ENCODE results near the gene LANCL2.
A peak's percentile ranks its signal among the peaks of the same experiment; 100 is the strongest.
"Not testable (repeated sequence)": the region's sequence is repeated elsewhere in the genome, so short reads cannot be mapped to it uniquely, and the experiment has no call there.

Gene LANCL2

GRCh38 chr7:55409482-55410225 lies 44.5 kb downstream of the LANCL2 start:
- no peak for FAIRE-seq

DNA sequence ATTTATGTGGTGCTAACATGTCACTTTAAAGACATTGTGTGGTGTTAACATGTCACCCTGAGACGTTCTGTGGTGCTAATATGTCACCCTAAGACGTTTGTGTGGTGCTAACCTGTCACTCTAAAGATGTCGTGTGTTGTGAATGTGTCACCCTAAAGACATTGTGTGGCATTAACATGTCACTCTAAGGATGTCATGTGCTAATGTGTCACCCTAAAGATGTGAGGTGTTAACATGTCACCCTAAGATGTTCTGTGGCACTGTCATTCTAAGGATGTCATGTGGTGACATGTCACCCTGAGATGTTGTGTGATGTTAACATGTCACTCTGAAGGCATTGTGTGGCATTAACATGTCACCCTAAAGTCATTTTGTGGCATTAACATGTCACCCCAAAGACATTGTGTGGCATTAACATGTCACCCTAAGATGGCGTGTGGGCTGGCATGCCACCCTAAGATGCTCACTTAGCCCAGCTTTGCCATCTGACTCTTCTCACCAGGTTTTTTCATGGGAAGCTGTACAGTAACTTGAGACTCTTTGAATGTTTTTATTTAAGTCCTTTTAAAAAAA lies 45.6 kb downstream of the LANCL2 start:
- no peak for FAIRE-seq

DNA sequence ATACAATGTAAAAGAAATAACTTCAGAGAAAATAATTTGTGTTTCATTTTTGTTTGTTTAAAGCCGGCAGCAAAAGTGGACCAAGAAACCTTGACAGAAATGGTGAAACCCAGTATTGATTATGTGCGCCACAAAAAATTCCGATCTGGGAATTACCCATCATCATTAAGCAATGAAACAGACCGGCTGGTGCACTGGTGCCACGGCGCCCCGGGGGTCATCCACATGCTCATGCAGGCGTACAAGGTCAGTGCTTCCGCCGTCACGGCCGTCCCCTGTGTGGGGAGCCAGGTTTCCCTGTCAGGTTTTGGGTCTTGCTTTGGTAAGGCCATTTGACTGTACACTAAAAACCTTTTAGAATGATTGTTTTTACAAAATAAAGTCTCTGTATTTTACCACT lies 46.7 kb downstream of the LANCL2 start:
- FAIRE-seq: no peak

- no peak for FAIRE-seq
Observed at GRCh38 chr7:55413442-55413841, 48.3 kb downstream of the LANCL2 start.

DNA sequence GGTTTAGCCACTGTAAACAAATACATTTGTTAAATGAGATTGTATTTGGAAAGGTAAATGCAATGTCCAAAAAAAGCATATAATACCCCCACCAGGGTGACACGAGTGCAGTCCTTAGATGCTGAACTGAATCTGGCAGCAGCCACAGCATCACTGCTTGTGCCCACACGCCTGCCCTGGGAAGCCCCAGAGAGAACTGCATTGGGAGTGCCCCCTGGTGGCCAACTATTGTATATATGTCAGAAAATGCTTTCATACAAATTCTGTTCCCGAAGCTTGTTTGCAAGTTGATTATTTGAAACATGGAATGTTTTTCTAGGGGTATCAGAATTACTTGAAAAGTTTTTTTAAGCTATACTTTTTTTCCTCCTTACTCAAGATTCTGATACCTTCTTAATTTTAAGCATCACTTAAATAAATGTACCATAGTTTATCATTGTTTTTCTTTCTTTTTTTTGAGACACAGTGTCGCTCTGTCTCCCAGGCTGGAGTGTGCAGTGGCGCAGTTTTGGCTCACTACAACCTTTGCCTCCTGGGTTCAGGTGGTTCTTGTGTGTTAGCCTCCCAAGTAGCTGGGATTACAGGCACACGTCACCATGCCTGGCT lies 50.1 kb downstream of the LANCL2 start:
- peak; percentile 94 for FAIRE-seq

GRCh38 chr7:55417456-55417855 lies 52.3 kb downstream of the LANCL2 start:
- not testable (repeated sequence) for FAIRE-seq

DNA sequence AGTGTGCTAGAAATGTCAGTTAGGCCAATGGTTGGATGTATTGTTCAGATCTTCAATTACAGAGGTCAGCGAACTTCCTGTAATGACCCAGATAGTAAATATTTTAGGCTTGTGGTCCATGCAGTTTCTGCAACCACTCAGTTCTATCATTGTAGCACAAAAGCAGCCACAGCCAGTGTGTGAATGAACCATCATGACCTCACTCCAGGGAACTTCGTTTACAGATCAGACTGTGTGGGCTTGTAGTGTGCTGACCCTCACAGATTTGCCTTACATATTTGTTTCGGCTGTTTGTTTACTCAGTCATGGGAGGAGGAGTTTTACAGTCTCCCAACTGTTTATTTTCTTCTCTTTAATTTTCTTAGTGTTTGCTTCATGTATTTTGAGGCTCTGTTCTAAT lies 55.4 kb downstream of the LANCL2 start:
- FAIRE-seq: no peak

DNA sequence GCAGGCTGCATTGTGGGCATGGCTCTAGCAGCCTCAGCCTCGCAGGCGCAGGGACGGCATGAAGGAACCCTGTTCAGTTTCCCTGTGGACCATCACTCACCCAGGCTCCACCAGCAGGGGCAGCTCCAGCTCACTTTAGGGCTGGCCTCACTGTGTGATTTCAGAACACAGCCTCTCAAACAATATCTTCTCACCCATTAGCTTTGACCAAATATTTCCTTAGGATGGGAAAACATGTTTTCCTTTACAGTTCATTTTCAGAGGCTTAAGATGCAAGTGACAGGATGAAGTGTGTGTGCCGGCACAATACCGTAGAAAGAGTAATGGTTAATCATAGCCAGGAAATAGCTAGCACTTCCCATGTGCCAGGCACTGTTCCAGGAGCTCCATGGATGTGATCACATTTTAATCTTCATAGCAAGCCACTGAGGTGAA lies 58.2 kb downstream of the LANCL2 start:
- no peak for FAIRE-seq

DNA sequence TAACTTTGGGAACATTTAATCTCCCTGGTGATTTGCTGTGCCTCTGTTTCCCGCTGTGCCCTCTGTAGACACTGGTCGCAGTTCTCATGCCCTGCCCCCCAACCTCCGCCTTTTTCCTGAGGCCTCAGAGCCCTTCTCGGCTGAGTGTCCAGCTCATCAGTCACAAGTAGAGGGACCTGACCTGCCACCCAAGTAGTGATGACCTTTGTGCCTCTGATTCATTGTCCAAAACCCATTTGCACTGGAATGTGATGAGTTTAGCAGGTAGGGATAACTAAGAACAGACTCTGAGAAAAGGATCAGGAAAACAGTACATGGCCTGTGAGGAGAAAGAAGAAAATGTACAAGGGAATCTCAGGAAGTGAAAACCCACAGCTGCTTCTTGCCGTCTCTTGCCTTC lies 58.8 kb downstream of the LANCL2 start:
- FAIRE-seq: no peak

DNA sequence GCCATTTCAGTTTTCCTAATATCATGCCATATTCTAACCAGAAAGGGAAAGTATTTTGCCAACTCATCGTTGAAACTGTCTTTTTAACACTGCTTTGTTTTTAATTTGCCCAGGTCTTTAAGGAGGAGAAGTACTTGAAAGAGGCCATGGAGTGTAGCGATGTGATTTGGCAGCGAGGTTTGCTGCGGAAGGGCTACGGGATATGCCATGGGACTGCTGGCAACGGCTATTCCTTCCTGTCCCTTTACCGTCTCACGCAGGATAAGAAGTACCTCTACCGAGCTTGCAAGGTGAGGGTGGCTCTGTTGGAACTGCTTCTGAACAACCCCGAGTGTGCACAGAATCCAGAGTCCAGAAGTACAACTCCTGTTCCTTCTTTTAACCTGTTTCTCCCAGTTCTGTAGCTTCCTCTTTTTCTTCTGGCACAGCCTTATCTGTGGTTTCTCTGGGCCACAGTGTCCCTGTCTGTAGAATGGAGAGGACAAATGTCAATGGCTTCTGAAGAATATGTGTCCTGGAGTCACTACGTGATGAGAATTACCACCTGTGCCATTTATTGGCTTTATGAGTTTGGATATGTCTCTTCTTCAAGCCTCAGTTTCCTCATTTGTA lies 60.1 kb downstream of the LANCL2 start:
- FAIRE-seq: no peak

DNA sequence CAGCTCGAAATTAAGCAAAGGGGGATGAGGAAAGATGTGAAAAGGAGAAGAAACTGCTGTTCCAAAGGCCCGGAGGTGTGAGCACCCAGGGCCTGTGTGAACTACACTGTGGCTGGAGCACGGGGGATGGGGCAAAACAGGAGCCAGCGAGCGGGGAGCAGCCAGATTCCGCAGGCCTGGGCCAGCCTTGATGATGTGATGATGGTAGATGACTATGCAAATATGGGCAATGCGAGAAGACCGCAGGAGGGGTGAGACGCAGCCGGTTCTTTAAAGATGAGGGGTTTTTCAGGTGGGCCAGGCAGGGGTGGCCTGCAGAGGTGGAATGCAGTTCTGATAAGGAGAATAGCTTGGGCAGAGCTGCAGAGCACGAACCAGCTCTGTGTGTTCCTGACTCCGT lies 61.5 kb downstream of the LANCL2 start:
- no peak for FAIRE-seq

DNA sequence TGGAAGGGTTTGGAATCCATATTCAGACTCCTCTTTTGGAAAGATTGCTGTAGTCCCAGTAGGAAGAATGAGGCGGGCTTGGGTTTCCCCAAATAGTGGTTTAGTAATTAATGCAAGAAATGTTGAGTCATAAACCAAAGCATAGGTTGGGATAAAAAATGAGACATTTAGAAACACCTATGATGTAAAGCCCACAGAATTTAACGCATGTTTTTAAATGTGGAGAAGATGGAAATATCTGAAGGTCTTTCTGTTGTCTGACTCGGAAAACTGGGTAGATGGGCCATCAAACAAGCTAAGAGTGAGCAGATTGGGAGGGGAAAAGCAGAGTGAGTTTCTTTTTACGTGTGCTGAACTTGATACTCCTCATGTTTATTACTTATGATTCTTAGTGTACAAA lies 62.2 kb downstream of the LANCL2 start:
- no peak for FAIRE-seq

DNA sequence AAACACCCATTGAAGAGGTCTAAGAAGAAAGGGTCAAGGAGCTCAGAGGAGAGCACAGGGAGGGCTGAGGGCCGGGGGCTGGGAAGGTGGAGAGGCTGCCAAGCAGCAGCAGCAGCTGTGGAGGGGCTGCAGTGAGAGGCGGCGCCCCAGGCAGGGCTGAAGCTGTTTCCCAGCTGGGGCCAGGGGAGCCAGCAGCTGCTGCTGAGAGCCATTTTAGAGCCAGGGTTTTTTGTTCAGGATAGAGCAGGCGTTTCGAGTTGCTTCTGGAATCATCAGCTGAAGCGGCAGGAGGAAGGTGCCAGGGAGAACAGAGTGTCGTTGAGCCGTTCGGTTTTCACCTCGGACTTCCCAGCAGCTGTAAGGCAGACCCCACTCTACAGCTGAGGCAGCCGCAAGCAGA lies 62.7 kb downstream of the LANCL2 start:
- no peak for FAIRE-seq

- FAIRE-seq: no peak
Observed at GRCh38 chr7:55429835-55430499, 64.8 kb downstream of the LANCL2 start.

GRCh38 chr7:55431898-55432297 lies 66.8 kb downstream of the LANCL2 start:
- no peak for FAIRE-seq

DNA sequence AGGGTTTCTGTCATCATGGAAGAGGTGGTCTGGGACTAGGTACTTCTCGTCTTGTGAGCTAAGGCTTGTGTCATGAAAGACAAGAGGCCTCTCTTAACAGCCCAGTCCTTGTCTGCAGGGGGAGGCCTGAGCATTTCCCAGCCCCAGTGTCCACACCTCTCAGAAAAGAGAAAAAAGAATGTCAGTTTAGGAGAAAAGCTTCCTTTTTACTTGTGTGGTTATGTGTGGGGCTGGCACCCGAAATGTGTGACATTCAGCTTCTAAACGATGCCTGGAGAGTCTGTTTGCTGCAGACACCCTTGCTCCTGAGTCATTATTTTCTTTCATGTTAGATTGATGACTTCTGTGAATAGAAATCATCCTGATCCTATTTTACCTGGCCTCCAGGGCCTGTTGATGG lies 67.4 kb downstream of the LANCL2 start:
- FAIRE-seq: no peak

GRCh38 chr7:55432939-55433784 lies 68.0 kb downstream of the LANCL2 start:
- FAIRE-seq: peak; percentile 72

DNA sequence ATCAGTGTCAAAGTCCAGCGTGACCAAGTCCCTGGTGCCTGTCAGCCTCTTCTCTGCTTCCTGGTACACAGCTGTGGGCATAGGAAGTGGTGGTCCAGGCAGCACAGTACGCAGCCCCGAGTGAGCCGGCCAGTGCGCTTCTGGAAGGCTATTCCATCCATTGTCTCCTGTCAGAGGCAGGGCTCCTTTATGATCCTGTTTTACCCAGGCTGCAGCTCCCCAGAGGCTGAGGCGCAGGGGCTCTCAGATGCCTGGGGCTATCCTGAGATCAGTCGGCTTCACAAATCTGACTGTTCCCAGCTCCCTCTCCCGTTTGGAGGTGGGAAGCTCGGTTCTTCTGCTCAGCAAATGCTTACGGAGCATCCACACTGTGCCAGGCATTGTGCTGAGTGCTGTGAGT lies 70.3 kb downstream of the LANCL2 start:
- FAIRE-seq: no peak

DNA sequence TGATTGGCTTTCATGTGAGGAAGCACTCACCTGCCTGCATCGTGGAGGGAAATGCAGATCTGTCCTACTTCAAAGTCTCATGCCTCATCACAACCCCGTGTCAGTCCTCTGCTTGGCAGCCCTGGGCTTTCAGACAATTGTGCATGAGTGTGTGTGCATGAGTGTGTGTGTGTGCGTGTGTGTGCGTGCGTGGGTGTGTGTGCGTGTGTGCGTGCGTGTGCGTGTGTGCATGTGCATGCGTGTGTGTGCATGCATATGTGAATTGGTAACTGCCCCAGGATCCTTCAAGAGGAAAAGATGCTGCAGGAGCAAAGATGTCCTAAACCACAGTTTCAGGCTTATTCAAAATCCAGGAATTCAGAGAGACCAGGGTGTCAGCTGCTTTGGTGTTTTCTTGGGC lies 71.3 kb downstream of the LANCL2 start:
- FAIRE-seq: no peak

DNA sequence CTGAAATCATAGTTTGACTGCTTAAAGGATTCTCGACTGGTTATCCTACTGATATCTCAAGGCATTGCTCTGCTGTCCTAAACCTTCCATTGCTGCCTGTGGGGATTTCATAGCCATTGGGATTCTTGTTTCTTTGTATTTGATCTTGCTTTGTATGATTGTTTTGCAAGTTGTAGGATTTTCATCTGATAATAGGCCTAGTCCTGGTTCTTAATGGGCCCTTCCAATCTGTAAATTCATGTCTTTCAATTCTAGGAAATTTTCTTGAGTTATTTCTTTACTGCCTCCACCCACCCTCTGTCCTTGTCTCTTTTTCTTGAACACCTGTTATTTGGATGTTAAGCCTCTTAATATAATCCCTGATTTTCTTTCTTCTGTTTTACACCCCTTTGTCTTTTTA lies 72.2 kb downstream of the LANCL2 start:
- no peak for FAIRE-seq

DNA sequence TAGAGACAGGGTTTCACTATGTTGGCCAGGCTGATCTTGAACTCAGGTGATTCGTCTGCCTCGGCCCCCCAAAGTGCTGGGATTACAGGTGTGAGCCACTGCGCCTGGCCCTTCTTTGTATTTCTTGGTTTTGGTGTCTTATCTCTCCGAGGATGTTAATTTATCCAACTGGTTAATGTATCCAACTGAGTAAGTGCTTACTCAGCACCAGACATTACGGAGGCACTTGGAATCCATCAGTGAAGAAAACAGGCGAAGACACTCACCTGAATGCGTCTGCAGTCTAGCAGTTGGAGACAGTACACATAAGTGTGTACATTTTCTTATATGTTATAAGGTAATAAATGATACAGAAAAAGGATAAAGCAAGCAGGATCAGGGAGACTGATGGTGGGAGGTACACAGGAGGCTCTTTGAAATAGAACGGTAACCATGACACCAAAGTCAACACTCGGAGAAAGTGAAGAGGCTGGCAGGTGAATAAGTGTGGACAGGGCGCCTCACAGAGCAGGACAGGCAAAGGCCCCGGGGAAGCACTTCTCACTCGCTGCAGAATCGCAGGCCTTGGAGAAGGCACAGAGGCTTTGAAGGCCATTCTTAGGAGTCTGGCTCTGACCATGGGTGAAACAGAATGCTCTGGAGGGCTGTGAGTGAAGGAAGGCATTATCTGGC lies 73.1 kb downstream of the LANCL2 start:
- no peak for FAIRE-seq
